Stomach (tissue), 9 donors: ENCODE data around the gene PPFIA1. TPM values are rescaled to one million over a fixed set of nuclear protein-coding genes. Genes with fewer than 3 reads are reported as not detected.

Experiments used
- DNase-seq, 2 donors: peaks; one replicate each; pipeline versions ENCODE4 v3.0.0 to v3.0.0-alpha.2; 2013 to 2019
- H3K27ac ChIP-seq, 5 donors: fragments of 200-600 bp in 4 of 5; sonication (generic) in 4 of 5; one replicate each; pipeline ENCODE4 v1.5.1; 2013 to 2019; ENCODE audit warnings: mild to moderate bottlenecking in 1 of 5, moderate library complexity in 1 of 5
- H3K27me3 ChIP-seq, 3 donors: fragments of 200-600 bp; sonication (generic); one replicate each; pipeline ENCODE4 v1.5.1; 2017 to 2019; ENCODE audit warnings: mixed run types in 1 of 3
- H3K36me3 ChIP-seq, 4 donors: fragments of 200-600 bp; sonication (generic); 1 replicate in 3 of 4; 2 replicates in 1 of 4; pipeline ENCODE4 v1.5.1; 2016 to 2019
- H3K4me1 ChIP-seq, 4 donors: fragments of 200-600 bp; sonication (generic); one replicate each; pipeline ENCODE4 v1.5.1; 2016 to 2019
- H3K4me3 ChIP-seq, 4 donors: fragments of 200-600 bp; sonication (generic) in 3 of 4; one replicate each; pipeline ENCODE4 v1.5.1; 2016 to 2019; ENCODE audit warnings: mild to moderate bottlenecking in 1 of 4
- H3K9me3 ChIP-seq, 4 donors: fragments of 200-600 bp; sonication (generic); one replicate each; pipeline ENCODE4 v1.5.1; 2016 to 2019
- EP300 ChIP-seq: sonication (generic); formaldehyde crosslinking; IDR thresholded peaks from one replicate; pipeline ENCODE4 v1.6.1; 2017; ENCODE audit warnings: antibody characterized with exemption
- POLR2A ChIP-seq, 4 donors: fragments of 450-650 bp; IDR thresholded peaks; one replicate each; pipeline ENCODE4 v1.6.1; 2016; ENCODE audit warnings: antibody characterized with exemption in 4 of 4, control low read depth in 2 of 4, mild to moderate bottlenecking in 1 of 4, moderate library complexity in 1 of 4
- POLR2AphosphoS5 ChIP-seq, 3 donors: sonication (generic); formaldehyde crosslinking; IDR thresholded peaks; one replicate each; pipeline ENCODE4 v1.6.1; 2016; ENCODE audit warnings: antibody characterized with exemption in 3 of 3
- WGBS, 5 donors: extraction: QIAGEN DNeasy Blood & Tissue Kit in 3 of 5; methylation state at CpG; one replicate each; pipeline versions ENCODE4 v1.1.5 to v1.1.7; 2013 to 2018; 5-methylcytosine and 5-hydroxymethylcytosine counted together
- intact Hi-C: fragments of 100-400 bp; cut with DNase I; formaldehyde crosslinking; loops from one replicate; pipeline ENCODE4 v1.15.1; 2023; ENCODE audit warnings: low total_unique reads
- polyA plus RNA-seq, 3 donors: library from polyadenylated mRNA; stranded (reverse); fragments of 200-250 nt; gene quantifications; one replicate each; pipeline ENCODE4 v1.2.3, GENCODE V29; 2013
- total RNA-seq, 5 donors: library from RNA; depleted of rRNA; stranded (reverse); fragments of >200 nt; gene quantifications; one replicate each; pipeline versions ENCODE4 v1.1.0 to v1.2.3, GENCODE V29; 2014 to 2016
- TF ChIP-seq, protein P1 (sequence below), 7 experiments: fragments of 450-650 bp in 4 of 7; fragments of 200-600 bp in 3 of 7; sonication (generic) in 3 of 7; IDR thresholded peaks; one replicate each; pipeline ENCODE4 v1.5.1; 2016 to 2019; ENCODE audit warnings: antibody characterized with exemption in 7 of 7, control low read depth in 2 of 7, mild to moderate bottlenecking in 1 of 7
- donor health status: healthy with polysubstance abuse.
- donor health status: Bipolar disorder and iron deficiency.
- donor health status: healthy.

Gene PPFIA1
- total and polyA plus RNA-seq, 8 donors: 10.8 to 108 (median 35.5) TPM

DNA sequence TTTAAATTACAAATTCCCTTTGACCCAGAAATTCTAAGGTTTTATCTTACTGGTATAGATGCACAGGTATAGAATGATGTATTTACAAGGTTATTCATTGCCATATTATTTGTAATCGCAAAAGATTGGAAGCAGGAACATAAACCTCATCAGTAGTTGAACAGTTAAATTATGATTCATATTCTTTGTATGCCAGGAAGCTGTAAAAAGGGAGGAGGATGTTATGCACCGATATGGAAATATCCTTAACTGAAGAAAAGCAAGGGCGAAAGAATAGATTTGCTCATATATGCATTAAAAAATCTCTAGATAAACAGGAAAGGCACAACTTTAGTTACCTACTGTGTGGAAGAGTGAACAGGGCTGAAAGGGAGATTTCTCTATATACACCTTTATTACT is 36.7 kb downstream of the PPFIA1 start:
- no peak for DNase-seq
- Histone ChIP-seq H3K27me3 (no peaks in the 10 kb centered on the region), H3K27ac (peak overlapping the region in 2 of 5 donors; percentile 25 to 59), H3K9me3 (no peaks in the 10 kb centered on the region), H3K4me1 (peaks cover 0 to 67% (median 16%) of the 10 kb centered on the region in 4 donors), H3K36me3 (peaks cover 0 to 23% (median 13%) of the 10 kb centered on the region in 4 donors), H3K4me3 (no peak overlapping the region)
- intact Hi-C loops: no loop called here
- TF ChIP-seq, protein P1, sequence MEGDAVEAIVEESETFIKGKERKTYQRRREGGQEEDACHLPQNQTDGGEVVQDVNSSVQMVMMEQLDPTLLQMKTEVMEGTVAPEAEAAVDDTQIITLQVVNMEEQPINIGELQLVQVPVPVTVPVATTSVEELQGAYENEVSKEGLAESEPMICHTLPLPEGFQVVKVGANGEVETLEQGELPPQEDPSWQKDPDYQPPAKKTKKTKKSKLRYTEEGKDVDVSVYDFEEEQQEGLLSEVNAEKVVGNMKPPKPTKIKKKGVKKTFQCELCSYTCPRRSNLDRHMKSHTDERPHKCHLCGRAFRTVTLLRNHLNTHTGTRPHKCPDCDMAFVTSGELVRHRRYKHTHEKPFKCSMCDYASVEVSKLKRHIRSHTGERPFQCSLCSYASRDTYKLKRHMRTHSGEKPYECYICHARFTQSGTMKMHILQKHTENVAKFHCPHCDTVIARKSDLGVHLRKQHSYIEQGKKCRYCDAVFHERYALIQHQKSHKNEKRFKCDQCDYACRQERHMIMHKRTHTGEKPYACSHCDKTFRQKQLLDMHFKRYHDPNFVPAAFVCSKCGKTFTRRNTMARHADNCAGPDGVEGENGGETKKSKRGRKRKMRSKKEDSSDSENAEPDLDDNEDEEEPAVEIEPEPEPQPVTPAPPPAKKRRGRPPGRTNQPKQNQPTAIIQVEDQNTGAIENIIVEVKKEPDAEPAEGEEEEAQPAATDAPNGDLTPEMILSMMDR (IDR thresholded peaks at IDR 0.05): no peak
- TF ChIP-seq POLR2AphosphoS5 (IDR thresholded peaks at IDR 0.05) (no peak), EP300 (no peak), POLR2A (IDR thresholded peaks at IDR 0.05) (no peak)
- 51 to 68% (median 62%) methylated on average over 3 of the region's 3 CpGs for WGBS, 5 donors

DNA sequence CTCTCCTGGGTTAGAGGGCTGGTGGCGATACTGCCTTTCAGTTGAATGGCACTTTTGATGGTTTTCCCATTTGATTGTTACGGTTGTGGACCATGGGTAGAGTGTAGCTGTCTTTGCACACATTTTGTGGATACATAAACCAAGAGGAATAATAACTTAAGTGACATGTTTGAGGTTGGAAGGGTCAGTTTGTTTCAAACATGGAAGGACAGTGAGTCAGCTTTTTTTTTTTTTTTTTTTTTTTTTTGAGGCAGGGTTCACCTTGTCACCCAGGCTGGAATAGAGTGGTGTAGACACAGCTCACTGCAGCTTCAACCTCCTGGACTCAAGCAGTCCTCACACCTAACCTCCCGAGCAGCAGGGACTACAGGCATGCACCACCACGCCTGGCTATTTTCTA is 41.1 kb downstream of the PPFIA1 start:
- Histone ChIP-seq H3K4me1 (peaks cover 7 to 60% (median 16%) of the 10 kb centered on the region in 4 donors), H3K36me3 (peaks cover 0 to 27% (median 8%) of the 10 kb centered on the region in 4 donors), H3K9me3 (no peaks in the 10 kb centered on the region), H3K27ac (no peak overlapping the region), H3K27me3 (no peaks in the 10 kb centered on the region), H3K4me3 (no peak overlapping the region)
- no peak for DNase-seq
- intact Hi-C loops: no loop called here
- 97 to 100% (median 97%) methylated on average over 4 of the region's 4 CpGs for whole genome bisulfite sequencing, 5 donors
- TF ChIP-seq, protein P1 (IDR thresholded peaks at IDR 0.05): no peak
- TF ChIP-seq EP300 (no peak), POLR2AphosphoS5 (IDR thresholded peaks at IDR 0.05) (no peak), POLR2A (IDR thresholded peaks at IDR 0.05) (no peak)

DNA sequence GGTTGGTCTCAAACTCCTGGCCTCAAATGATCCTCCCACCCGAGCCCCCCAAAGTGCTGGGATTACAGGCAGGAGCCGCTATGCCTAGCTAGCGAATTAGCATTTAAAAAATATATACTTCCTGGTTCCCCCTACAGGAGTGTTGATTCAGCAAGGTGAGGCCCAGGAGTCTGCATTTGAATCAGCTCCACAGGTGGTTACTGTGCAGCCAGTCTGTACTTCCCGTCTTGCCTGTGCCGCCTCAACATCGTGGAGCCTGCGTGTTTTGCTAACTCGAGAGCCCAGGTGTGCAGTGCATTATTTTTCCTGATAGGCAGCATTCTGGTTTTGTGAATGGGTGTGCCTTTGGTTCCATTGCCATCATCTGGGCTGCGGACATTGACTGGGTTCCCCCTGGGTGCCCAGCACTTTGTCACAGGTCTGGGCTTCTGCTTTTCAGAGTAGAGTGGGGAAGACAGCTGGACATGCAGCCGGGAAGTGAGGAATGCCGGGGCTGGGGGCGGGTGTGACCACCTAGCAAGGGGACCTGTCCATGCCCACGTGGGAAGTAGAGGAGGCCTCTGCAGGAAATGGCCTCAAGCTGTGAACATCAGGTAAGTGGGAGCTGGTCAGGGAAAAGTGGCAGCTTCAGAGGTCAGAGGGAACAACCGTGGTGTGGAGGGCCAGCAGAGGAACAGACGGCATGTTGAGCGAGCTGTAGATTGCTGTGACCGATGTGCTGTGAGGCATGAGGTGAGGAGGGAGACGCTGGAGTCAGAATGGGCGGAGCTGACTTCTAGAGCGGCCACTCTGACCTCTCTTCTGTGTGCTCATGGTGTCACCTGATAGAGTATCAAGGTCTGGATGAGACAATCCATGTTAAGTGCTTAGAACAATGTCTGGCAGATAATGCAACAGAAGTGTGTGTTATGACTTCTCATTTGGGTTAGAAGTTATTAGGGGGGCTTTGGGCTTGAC is 42.2 kb downstream of the PPFIA1 start:
- intact Hi-C loops: no loop called here
- H3K36me3 ChIP-seq: peaks cover 0 to 30% (median 9%) of the 10 kb centered on the region in 4 donors
- H3K4me3 ChIP-seq: no peak overlapping the region
- TF ChIP-seq POLR2AphosphoS5 (IDR thresholded peaks at IDR 0.05) (no peak), EP300 (no peak), POLR2A (IDR thresholded peaks at IDR 0.05) (no peak)
- TF ChIP-seq, protein P1 (IDR thresholded peaks at IDR 0.05): no peak
- no peaks in the 10 kb centered on the region for H3K9me3 ChIP-seq
- H3K27ac ChIP-seq: no peak overlapping the region
- no peaks in the 10 kb centered on the region for H3K27me3 ChIP-seq
- WGBS, 5 donors: 73 to 84% (median 82%) methylated on average over 20 of the region's 20 CpGs
- DNase-seq: peak in 1 of 2 donors; percentile 39
- H3K4me1 ChIP-seq: peaks cover under 1 to 53% (median 11%) of the 10 kb centered on the region in 4 donors

DNA sequence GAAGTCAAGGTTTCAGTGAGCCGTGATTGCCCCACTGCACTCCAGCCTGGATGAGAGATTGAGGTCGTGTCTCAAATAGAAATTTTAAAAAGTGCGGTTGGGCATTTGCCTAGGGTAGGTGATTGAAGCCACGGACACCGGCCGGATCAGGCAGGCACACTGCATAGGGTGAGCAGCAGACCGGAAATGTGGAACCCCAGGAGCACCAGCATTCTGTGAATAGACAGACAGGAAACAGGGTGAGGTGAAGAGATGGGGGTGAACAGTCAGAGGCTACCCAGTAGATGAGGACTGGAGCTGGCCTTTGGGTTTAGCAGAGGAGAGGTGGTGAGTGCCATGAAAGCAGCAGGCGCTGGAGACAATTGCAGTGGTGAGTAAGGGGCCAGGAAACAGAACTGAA is 43.5 kb downstream of the PPFIA1 start:
- H3K27me3 ChIP-seq: no peaks in the 10 kb centered on the region
- peaks cover 0 to 34% (median 17%) of the 10 kb centered on the region in 4 donors for H3K36me3 ChIP-seq
- no peaks in the 10 kb centered on the region for H3K9me3 ChIP-seq
- TF ChIP-seq EP300 (no peak), POLR2A (IDR thresholded peaks at IDR 0.05) (no peak), POLR2AphosphoS5 (IDR thresholded peaks at IDR 0.05) (no peak)
- TF ChIP-seq, protein P1 (IDR thresholded peaks at IDR 0.05): no peak
- H3K4me1 ChIP-seq: peaks cover 0 to 48% (median 11%) of the 10 kb centered on the region in 4 donors
- H3K27ac ChIP-seq: no peak overlapping the region
- intact Hi-C loops: no loop called here
- 80 to 90% (median 86%) methylated on average over 8 of the region's 8 CpGs for WGBS, 5 donors
- no peak overlapping the region for H3K4me3 ChIP-seq
- no peak for DNase-seq
